Hematopoietic multipotent progenitor cell treated with erythropoietin and hydrocortisone succinate and interleukin-3 and kit ligand, for 8 days (in vitro differentiated cells): ENCODE results near the gene ANKRD36.
"Not testable (repeated sequence)": the region's sequence is repeated elsewhere in the genome, so short reads cannot be mapped to it uniquely, and the experiment has no call there.

Source experiments
- DNase-seq: peaks from one replicate; pipeline ENCODE4 v3.0.0-alpha.2; 2015

The ANKRD36 gene

DNA sequence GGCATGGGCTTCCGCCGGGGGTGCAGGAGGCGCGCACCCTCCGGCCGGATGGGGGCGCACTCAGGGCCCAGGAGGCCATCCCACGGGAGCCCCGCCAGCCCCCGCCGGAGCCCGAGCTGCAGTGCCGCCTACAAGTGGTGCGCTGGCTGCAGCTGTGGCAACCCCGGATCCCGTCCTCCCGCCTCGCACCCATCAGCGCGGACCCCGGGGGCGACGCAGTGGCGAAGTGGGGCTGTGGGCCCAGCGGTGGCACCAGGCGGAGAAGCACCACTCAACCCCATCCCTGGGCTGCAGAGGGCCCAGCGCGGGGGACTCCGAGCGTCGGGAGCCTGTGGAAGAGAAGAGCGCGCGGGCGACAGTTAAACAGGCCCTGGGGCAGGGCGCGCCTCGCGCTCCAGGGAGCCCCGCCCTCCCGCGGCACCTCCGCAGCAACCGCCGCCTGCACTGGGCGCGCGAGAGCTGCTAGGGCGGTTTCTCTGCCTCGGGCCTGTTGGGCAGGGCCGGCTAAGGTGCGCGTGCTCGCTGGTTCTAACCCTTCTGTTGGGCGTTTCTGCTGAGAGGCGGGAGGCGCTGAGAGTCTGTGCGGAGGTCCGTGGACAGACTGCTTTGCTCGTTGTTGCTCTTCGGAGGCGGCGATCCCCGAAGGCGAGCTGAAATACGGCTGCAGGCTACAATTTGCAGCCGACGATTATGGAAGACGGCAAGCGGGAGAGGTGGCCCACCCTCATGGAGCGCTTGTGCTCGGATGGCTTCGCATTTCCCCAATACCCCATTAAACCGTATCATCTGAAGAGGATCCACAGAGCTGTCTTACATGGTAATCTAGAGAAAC lies at the start of gene ANKRD36:
TSS of gene ANKRD36 (plus strand) at position 104 of the 832 bp plus-strand sequence. CDS start at position 691, 587 bp downstream.
- DNase-seq: peak; percentile 83

DNA sequence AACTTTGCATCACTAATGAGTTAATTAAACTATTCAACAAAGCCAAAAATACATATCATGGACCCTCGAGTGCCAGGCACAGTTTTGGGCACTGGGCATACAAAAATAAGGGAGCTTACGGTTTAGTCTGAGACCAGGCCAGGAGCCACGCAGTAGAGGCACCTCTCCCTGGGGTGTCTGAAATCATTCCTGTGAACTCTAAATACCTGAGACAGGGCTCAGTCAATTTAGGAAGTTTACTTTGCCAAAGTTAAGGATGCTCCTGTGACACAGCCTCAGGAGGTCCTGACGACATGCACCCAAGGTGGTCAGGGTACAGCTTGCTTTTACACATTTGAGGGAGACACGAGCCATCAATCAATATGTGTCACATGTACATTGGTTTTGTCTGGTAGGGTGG lies 46.9 kb upstream of the ANKRD36 start:
- DNase-seq: not testable (repeated sequence)

DNA sequence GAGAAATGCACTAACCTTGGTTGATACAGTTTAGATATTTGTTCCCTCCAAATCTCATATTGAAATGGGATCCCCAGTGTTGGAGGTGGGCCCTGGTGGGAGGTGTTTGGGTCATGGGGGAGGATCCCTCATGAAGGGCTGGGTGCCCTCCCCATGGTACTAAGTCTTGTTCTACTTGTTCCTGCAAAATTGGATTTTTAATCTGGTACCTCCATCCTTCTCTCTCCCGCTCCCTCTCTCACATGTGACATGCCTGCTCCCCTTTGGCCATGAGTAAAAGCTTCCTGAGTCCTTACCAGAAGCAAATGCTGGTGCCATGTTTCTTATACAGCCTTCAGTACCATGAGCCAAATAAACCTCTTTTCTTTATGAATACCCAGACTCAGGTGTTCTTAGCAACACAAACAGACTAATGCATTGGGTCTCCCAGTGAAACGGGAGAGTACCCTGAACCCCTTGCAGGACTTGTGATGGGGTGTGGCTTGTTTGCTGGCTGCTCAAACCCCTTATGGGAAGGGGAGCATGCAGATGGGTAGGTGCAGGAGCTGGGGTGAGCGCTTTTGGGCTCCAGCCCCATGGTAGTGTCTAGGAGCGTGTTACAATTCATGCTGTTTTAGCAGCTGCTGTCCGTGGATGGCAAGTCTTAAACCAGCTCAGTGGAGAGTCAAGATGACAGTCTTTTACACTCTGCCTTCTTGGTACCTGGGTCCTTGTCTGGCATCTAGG lies 45.5 kb upstream of the ANKRD36 start:
- no peak for DNase-seq

DNA sequence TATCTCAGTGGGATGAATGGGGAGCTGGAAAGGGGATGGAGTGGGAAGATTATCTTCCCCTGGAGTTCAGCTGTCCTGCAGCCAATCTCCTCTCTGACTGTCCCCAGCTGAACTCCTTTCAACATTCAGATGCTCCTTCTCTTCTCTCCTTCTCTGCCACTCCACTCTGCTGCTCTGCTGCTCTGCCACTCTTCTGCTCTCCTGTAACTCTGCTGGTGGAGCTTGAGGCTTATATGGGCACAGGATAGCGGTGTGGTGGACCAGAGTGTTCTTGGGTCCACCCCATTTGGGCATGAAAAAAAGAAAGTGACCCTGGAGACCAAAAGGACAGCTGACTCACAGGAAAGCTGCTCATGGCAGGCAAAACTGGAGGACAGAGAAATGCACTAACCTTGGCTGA lies 44.9 kb upstream of the ANKRD36 start:
- no peak for DNase-seq

DNA sequence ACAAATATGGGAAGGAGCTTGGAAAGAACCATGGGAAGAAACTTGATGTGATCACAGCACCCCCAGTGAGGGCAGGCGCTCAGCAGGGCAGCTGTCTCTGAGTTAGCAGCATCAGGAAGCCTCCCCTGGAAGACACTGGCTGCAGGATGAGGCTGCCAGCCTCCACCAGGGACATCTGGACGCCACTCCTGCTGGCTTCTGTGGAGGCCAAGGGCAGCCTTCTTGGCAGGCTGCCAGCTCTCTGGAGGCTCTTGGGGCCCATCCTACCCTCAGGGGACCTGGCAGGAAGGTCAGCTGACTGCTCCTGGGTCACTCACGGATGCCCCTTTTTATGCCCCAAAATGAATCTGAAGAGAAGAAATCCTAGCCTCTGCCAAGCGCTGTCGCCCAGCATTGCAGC lies 44.2 kb upstream of the ANKRD36 start:
- DNase-seq: not testable (repeated sequence)

DNA sequence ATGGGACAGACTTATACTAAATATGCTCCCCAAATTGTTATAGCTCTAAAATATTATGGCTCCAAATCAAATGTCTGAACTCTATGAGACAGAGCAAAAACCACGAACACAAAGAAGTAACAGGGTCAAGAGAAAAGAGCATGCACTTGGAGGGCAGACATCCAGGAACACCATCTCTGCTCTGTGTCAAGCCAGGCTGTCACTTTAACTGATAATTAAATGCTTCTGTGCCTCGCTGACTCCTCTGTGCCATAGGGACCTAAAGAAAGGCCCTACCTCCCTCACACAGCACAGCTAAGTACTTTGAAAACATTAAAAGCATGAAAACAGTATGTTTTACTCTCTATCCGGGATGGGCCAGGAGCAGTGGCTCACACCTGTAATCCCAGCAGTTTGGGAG lies 42.0 kb upstream of the ANKRD36 start:
- not testable (repeated sequence) for DNase-seq

DNA sequence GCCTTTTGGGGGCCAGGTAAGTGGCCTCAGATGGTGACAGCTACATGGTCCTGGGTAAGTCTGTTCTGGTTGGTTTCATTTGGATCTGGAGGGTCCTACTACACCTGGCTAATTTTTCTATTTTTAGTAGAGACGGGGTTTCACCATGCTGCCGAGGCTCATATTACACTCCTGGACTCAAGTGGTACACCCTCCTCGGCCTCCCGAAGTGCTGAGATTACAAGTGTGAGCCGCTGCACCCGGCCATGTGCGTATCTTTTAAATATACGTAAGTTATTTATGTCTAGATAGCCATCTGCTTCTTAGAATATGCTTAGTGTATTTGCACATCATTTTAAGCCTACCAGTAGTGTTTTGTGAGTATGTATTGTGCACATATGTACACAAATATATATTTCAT lies 35.7 kb upstream of the ANKRD36 start:
- not testable (repeated sequence) for DNase-seq

DNA sequence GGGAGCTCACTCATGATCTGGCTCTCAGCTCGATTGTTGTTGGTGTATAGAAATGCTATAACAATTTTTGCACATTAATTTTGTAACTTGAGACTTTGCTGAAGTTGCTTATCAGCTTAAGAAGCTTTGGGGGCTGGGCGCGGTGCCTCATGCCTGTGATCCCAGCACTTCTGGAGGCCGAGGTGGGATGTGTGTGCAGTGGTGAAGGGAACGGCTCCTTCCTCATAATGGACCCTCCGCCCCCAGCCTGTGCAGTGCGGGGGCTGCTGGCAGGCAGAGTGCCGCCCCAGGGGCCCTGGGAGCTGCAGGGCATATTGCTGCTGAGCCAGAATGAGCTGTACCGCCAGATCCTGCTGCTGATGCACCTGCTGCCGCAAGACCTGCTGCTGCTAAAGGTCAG lies 32.1 kb upstream of the ANKRD36 start:
- not testable (repeated sequence) for DNase-seq

DNA sequence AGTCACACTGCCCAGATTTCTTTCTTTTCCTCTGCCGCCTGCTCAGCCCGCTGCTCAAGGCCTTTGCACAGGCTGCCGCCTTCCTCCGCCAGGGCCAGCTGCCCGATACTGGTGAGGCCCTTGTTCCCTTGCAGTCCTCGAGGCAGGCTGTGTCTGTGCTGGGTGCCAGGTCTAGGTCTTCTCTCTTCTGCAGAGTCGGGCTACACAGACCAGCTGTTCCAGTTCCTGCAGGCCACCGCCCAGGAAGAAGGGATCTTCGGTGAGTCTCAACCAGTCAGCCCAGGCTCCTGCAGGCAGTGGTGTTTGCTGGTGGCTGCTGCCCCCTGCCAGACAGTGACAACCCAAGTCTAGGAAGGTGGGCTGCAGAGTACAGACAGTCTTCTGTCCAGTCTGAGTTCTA lies 30.7 kb upstream of the ANKRD36 start:
- not testable (repeated sequence) for DNase-seq

DNA sequence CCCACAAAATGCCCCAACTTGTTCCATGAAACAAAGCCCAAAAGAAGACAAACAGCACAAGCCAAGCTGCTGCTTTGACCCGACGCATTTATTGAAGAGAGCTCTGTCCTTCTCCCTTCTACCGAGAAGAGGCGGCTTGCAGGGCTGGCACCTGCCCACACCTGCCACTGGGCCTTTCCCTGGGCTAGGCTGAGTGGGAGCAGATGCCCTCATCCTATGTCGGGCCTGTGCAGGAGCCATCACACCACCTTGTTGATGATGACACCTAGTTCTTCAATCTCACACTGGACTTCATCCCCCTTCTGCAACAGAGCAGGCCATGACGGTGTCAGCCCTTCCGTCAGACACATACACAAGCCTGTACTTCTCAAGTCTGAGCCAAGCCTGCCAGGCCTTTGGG lies 29.4 kb upstream of the ANKRD36 start:
- not testable (repeated sequence) for DNase-seq

DNA sequence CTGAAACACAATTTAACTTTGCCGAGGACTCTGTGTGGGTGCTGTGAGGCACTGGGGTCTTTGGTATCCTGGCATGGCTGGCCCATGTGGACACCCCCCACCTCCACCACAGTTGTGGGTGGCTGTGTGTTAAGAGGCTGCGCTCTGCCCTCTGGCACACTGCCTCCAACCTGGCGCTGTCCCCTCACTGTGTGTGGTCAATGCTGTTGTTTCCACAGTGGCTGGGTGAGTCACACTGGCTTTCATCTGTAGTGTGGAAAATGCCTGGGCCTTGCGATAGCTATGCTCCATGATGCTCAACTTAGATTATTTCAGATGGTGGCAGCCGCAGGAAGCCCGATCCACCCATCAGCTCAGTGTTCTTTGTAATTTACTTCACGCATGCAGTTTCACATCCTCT lies 27.9 kb upstream of the ANKRD36 start:
- DNase-seq: not testable (repeated sequence)

DNA sequence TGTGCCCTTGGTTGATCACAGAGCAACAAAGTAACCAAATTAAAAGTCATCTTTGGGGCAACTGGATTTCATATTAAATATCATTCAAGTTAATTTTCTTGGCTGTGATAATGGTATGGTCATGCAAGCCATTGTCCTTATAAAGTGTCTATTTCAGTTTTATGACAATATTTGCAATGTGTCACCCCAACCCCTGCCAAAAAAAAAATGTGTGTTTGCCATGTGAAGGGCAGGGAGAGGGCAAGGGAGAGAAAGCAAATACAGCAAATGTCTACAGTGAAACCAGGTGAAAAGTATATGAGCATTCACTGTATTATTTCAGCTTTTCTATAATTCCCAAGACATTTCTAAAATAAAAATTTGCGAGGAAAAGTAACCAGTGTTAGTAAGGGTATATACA lies 24.2 kb upstream of the ANKRD36 start:
- DNase-seq: not testable (repeated sequence)

DNA sequence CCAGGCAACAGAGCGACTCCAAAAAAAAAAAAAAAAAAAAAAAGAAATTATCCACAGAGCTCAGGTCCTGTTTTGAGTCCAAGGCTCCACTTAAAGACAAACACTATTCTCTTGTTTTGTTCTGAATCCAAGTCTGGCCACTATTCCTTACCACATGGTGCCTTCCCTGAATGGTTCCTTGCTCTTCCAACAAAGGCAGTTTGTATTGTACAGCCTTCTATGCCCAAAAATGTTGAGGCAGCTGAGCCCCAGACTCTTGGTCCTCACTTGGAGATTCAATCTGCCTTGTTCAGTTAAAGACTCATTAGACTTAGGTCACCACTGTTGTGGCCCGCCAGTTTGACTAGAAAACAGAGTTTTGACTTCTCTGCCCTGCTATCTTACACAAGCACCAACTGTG lies 20.0 kb upstream of the ANKRD36 start:
- DNase-seq: not testable (repeated sequence)

DNA sequence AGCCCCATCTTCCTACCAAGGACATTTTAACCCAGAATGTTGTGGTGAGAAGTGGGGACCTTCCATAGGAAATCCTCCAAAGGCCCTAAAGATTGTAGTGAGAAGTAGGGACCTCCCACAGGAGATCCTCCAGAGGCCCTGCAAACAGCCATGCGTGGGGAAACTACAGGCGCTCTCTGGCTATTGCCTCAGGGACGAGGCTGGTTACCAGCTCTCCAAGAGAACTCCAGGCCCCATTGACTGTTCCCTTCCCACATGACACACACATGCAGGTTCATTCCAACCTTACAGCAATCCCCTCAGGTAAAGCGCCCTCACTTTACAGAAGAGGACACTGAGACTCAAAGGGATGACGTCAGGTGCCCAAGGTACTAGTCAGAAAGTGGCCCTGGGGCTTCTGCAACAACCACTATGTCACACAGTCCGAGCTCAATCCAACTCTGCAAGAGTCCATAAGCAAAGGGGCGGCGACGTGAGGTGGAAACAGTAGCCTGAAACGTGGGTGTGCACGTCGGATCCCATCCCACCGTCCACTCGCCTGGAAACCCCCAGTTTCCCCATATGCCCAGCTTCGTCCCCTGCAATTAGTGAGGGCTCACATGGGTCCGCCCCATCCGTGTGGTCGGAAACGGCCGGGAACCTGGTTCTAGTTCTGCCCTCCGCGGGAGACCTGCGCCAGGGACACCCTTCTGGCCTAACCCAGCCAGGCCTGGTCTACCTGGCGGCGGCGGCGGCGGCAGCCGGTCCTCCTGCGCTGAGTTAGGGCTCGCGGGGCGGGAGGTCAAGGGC lies 18.8 kb upstream of the ANKRD36 start:
- DNase-seq: not testable (repeated sequence)

DNA sequence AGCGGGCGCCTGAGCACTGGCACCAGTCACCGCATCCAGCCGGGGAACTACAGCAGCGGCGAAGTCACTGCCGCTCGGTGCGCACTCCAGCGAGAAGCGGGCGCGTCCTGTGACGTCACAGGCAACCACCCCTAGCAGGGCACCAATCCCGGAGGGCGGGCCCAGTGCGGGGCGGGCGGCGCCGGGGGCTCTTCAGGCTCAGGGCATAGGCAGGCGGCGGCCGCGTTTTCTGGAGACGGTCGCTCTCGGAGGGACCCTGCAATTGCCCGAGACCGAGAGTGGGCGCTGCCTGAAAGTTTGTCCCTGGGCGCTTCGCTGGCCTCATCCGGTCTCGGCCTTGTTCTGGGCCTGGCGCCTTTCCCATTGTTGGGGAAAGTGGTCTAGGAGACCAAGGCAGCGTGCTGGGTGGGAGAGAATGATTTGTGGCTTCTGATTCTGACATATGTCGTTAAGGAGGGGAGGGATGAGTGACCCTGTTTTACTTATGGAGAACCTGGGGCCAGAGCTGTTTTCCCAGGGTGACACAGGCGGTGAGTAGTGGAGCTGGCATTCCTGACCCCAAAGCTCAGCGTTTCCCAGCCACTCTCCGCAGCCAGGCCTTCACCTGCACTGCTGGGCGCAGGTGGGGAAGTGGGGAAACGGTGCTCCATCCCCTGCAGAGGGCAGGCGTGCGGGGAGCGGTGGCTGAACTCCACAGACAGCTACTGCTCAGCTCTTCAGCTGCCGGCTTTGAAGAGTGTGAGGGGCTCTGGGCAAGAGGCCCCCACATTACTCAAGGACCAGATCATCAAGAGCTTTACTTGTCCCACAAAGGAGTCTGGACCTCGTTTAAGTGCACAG lies 18.0 kb upstream of the ANKRD36 start, which contains the start of gene FAHD2B:
TSS of gene FAHD2B (minus strand) at position 111 of the 840 bp plus-strand sequence. CDS start 3,176 bp downstream, outside the sequence.
- peak; percentile 76 for DNase-seq

DNA sequence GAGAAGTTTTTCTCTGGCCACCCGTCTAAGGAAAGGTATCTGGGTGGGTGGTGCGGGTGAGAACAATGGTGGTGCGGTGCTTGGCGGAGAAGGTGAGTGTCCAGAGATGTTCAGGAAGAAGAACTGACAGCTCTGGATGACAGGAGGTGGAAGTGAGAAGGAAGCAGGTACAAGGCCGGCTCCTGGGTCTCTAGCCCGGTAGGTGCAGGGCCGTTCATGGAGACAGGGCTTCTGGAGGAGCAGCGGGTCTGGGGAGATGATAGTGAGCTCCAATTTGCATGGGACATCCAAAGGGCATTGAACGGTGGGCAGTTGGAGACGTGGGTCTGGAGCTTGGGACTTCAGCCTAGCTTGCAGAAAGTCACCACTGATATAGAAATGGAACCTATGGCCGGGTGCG lies 17.3 kb upstream of the ANKRD36 start:
- DNase-seq: no peak

DNA sequence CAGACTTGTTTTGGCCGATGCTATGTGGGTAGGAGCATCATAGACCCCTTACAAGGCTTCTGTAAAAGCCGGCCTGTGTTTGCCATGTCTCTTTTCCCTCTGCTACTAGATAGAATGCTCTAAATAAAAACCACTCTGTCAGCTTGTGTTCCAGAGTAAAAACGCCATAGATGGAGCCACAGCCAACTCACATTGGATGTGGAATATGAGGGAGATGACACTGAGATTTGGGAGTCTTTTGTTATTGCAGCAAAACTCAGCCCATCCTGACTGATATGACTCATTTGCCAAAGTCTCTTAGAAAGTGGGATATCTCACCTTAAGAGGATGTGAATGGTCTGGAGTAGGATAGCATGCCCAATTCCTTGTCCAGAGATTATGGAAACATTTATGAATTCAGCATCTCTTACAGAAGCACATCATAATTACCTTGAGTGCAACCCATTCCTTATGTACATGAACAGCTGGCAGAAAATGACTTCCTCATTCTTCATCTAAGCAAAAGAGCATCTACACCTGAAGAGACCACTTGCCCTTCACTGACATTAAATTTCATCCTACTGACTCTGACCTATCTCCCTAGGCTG lies 14.1 kb upstream of the ANKRD36 start:
- not testable (repeated sequence) for DNase-seq

DNA sequence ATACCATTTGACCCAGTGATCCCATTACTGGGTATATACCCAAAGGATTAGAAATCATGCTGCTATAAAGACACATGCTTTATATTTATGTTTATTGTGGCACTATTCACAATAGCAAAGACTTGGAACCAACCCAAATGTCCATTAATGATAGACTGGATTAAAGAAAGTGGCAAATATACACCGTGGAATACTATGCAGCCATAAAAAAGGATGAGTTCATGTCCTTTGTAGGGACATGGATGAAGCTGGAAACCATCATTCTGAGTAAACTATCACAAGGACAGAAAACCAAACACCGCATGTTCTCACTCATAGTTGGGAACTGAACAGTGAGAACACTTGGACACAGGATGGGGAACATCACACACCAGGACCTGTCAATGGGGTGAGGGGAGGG lies 6.1 kb upstream of the ANKRD36 start:
- not testable (repeated sequence) for DNase-seq

DNA sequence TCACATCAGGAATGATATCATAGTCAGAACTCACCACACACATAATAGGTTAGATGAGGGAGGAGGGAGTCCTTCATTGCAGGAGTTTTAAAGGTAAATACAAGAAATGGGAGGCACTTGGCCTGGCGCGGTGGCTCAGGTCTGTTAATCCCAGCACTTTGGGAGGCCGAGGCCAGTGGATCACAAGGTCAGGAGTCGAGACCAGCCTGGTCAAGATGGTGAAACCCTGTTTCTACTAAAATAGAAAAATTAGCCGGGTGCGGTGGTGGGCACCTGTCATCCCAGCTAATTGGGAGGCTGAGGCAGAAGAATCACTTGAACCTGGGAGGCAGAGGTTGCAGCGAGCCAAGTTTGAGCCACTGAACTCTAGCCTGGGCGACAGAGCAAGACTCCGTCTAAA lies 1.7 kb upstream of the ANKRD36 start:
- DNase-seq: not testable (repeated sequence)

DNA sequence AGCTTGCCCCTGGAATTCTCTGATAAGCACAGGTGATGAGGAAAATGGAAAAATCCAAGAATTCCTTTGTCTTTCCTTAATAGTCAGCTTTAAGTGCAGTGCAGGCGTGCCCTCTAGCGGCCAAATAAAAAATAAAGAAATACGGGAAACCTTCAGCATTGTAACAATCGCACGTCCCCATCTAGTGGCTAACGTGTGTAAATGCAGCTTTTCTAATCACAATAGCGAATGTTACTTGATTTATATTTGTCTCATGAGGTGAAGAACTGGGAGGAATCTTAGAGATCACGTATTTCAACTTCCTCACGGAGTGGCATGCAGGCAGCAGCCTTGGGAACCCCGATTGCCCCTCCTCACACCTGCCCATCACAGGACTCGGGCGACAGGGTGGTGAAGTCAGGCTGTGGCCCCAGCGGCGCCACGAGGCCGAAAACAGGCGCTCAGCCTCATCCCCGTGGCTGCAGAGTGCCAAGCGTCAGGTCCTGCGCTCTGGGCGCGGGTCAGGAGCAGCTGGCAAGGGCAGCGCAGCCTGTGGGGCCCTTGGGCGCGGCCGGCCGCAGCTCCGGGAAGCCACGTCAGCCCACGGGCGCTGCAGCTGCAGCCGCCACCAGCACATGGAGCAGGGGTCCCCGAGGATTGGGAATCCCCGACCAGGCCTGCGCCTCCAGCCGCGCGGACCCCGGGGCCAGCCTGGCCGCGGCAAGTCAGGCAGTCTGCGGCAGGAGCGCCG lies 468 bp upstream of the ANKRD36 start:
- peak; percentile 49 for DNase-seq

DNA sequence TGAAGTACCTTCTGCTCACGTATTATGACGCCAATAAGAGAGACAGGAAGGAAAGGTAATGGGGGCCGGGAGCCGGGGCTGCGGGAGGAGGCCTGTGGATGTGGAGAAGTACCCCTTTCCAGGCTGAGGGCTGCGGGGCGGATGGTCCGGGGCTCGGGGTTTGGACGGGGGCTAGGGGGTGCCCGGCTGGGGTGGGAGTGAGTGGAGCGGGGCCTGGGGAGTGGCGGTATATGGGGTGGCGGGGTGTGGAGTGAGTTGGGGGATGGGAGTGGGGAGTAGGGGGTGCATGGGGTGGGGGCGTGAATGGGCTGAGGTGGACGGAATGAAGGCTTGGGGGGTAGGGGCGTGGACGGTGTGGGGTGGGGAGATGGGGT lies 916 bp downstream of the ANKRD36 start:
- DNase-seq: not testable (repeated sequence)
